Measurements from ENCODE around the gene ZBTB16. TPM values are rescaled to one million over a fixed set of nuclear protein-coding genes. Genes with fewer than 3 reads are reported as not detected.

The ZBTB16 gene
- total and polyA plus RNA-seq, 2 experiments from 2014 or later, result 0.29 to 1.4 TPM

GRCh38 chr11:114258696-114259095 lies 199.2 kb downstream of the ZBTB16 start (continued):
- no peak for TF ChIP-seq ZNF462 (CRISPR knock-in tag; IDR thresholded peaks at IDR 0.05)
- TF ChIP-seq NANOG (IDR thresholded peaks at IDR 0.05; ENCODE audit: borderline replicate concordance), result no peak
- TF ChIP-seq ETS1 (IDR thresholded peaks at IDR 0.05), result no peak
- no peak for TF ChIP-seq EZH2phosphoT487 (IDR thresholded peaks at IDR 0.05; ENCODE audit: unreplicated experiment)
- no peak for TF ChIP-seq STAT1 (IDR thresholded peaks at IDR 0.05; ENCODE audit: unreplicated experiment)
- TF ChIP-seq ZNF331 (CRISPR knock-in tag; IDR thresholded peaks at IDR 0.05; ENCODE audit: low read depth), result no peak

- no peak overlapping the region for H3K4me3 ChIP-seq
- H3K27me3 ChIP-seq (ENCODE audit: insufficient read depth), result no peaks in the 10 kb centered on the region
- H3K27ac ChIP-seq (ENCODE audit: low read depth), result no peak overlapping the region
- no peak overlapping the region for H2AFZ ChIP-seq
- H4K20me1 ChIP-seq (replicated peaks; ENCODE audit: insufficient read depth), result no peaks in the 10 kb centered on the region
- H3K79me2 ChIP-seq (replicated peaks; ENCODE audit: insufficient read depth), result no peaks in the 10 kb centered on the region
- H3F3A ChIP-seq (replicated peaks; ENCODE audit: low read depth), result no peaks in the 10 kb centered on the region
- Mint-ChIP-seq H3K9me3 (no peaks in the 10 kb centered on the region), H3K27ac (no peak overlapping the region), H3K4me3 (no peak overlapping the region), H3K4me1 (peaks cover 17% of the 10 kb centered on the region), H3K36me3 (ENCODE audit: low read depth) (no peaks in the 10 kb centered on the region), H3K27me3 (ENCODE audit: insufficient read depth, low read depth, poor library complexity) (peaks cover 5% of the 10 kb centered on the region)
- peaks cover 6% of the 10 kb centered on the region for H3K4me1 ChIP-seq (ENCODE audit: insufficient read depth)
- DNase-seq (ENCODE audit: low spot score) (no peak), ATAC-seq (no peak)
- no peaks in the 10 kb centered on the region for H3K9me2 ChIP-seq (ENCODE audit: insufficient read depth)
- no peak overlapping the region for H3K4me2 ChIP-seq
- no peaks in the 10 kb centered on the region for H3K36me3 ChIP-seq (ENCODE audit: insufficient read depth)
- TF ChIP-seq ZNF462 (CRISPR knock-in tag; IDR thresholded peaks at IDR 0.05), result no peak
- TF ChIP-seq ETS1 (IDR thresholded peaks at IDR 0.05), result no peak
- no peak for TF ChIP-seq POLR2AphosphoS5 (IDR thresholded peaks at IDR 0.05; ENCODE audit: low read depth)
Measured at GRCh38 chr11:114259124-114259526, 199.6 kb downstream of the ZBTB16 start.

All from GM23338 (cell line).